Endometrium (tissue), 2 donors: ENCODE results near the gene ITGAL.

ENCODE experiments used
- FAIRE-seq: peaks from 2 replicates; lab custom pipeline; 2012; peaks lifted over from hg19 to GRCh38; lab: Jason Lieb, UNC
- donor health status: control.
- donor health status: control.

The ITGAL gene

DNA sequence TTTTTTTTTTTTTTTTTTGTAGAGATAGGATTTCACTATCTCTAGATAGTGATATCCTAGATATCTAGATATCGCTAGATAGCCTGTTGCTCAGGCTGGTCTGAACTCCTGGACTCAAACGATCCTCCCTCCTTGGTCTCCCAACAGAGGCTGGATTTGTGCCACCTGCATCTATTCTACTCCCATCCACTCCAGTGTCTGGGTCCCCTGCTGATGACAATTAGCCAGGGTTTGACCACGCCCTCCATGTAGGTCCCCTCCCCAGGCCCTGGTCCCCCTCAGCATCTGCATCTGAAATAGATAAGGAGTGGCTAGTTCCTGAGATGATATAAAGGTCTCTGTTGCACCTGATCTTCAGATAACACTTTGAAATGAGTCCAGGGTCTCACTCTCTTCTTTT is 96.7 kb downstream of the ITGAL start:
- FAIRE-seq, result no peak

DNA sequence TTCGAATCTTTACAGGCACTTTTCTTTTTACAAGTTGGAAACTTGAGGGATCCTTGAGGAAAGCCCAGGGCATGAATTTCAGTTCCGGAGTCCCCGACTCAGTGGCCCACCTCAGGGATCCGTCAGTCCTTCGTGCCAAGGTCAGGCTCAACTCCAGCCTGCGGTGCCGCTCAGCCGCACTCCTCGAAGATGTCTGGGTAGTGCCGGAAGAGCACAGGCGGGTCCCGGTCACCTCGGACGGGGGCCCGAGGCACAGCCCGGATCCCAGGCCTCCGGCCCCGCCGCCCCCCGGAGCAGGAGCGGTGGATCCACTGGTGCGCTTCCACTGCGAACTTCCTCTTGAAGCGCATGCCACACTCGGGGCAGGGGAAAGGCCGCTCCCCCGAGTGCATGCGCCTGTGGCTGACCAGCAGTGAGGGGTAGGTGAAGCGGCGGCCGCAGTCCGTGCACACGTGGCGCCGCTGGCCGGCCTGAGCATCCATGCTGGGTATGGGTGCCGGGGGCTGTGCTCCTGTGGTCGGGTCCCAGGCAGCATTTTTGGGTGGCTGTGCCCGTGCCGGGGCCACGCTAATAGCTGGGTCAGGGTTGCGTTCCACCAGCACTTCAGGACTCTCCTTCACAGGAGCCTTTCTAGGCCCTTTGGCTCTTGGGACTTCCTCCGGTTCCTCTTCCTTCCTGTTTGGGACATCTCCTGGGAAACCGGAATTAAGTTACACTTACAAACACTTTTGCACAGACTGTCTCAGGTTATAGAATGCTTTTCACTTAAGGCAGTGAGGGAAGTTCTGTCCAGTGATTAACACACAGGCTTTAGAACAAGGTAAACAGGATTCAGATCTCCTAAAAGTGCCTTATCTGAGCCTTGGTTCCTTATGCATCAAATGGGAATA is 97.4 kb downstream of the ITGAL start:
- no peak for FAIRE-seq

DNA sequence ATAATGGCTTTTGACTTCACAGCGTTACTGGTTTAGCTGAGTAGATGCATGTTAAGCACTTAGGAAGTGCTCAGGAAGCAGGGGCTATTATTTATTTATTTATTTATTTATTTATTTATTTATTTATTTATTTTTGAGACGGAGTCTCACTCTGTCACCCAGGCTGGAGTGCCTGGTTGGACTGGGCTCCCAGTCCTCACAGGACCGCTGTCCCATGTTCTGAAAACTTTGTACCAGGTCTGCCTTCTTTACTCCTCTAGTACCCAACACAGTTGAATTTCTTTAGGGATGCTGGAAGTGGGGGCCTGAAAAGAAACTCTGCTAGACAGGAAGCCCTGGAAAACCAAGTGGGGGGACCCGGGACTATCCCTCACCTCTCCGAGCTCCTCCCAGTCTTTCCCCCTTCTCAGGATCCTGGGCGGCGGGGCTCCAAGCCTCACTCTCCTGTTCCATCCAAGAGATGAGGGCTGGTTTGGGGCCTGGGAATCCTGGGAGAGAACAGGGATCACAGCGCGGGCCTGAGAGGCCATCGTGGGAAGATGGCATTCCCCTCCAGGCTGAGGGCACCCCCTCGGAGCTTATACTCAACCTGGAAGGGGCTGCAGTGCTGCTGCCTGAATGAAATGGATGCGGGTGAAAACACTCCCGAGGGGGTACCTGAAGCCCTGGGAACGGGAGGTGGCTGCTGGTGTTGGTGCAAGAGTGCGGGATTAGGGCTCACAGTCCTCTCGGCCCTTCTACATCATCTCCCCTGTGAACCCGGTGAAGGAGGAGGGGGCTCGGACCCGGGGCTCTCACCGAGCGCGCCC is 98.3 kb downstream of the ITGAL start:
- no peak for FAIRE-seq

DNA sequence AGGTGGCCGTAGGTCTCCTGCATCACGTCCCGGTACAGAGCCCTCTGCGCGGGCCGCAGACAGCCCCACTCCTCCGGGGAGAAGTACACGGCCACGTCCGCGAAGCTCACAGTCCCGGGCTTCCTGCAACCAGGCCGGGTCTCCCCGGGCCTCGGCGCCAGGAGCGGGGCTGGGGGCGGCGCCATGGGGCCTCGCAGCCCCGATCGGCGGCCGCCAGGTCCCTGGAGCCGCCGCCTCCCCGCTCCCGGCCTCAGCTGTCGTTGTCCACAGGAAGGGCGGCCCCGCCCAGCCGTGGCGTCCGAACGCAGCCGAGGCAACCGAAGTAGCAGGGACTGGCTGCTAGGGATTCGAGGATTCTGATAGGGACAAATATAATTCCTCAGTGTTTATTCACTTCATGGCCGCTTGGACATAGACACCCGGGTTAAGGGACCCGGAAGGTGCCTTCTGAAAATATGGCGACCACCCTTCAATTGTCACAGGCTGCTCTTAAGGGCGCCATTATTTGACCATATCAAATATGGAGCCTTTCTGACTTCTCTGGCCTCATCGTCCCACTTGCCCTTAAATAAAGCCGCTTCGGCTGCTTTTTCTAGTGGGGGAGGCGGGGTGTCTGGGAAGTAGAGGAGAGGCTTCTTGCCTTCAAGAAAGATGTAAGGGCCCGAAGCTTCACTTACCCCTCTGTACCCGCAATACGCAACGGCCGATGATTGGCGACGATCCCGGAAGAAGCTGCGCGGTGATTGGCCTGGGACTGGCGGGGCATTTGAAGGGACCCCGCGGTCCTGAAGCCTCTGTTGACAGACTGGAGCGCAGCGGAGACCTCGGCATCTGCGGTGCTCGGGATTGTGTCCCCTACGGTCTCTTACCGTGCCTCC is 99.1 kb downstream of the ITGAL start, which contains the start of gene ZNF688:
Gene ZNF688 (minus strand): TSS at position 270 of the 878 bp plus-strand sequence. CDS start 85 bp downstream, at position 185.
- peak; percentile 90 for FAIRE-seq
